Naive thymus-derived CD4-positive, alpha-beta T cell (primary cell): ENCODE results near the gene NEK9. TPM values are rescaled to one million over a fixed set of nuclear protein-coding genes. Genes with fewer than 3 reads are reported as not detected.
A peak's percentile ranks its signal among the peaks of the same experiment; 100 is the strongest.

Source experiments
- ATAC-seq: fragments of 150-1000 bp; cut with Tn5 transposase; 2 replicates; pipeline ENCODE4 v1.10.0; 2021; ENCODE audit warnings: mild to moderate bottlenecking, moderate library complexity
- CTCF ChIA-PET: fragments of 350-600 bp; sonication (Branson Sonifier 250); formaldehyde crosslinking; loops from one replicate; lab custom pipeline; 2021; ENCODE audit warnings: antibody characterized with exemption; lab: Charles Lee
- POLR2A ChIA-PET: fragments of 350-600 bp; sonication (Branson Sonifier 250); formaldehyde crosslinking; loops from one replicate; lab custom pipeline; 2021; ENCODE audit warnings: antibody characterized with exemption, inconsistent platforms; lab: Charles Lee
- DNase-seq, 9 donors: peaks; one replicate each; pipeline versions ENCODE4 v3.0.0 to v3.0.0-alpha.2; 2020 to 2022; ENCODE audit warnings: mixed read lengths in 1 of 9
- H3K27ac ChIP-seq: one replicate; pipeline ENCODE4 v1.7.0; 2013; ENCODE audit warnings: mild to moderate bottlenecking, low read depth, low read length, moderate library complexity
- H3K27me3 ChIP-seq, 2 donors: one replicate each; pipeline ENCODE4 v1.7.0; 2013; ENCODE audit warnings: low read length in 2 of 2, mild to moderate bottlenecking in 2 of 2, moderate library complexity in 2 of 2; ENCODE audit not compliant: control insufficient read depth in 2 of 2, insufficient read depth in 2 of 2
- H3K36me3 ChIP-seq, 3 experiments: 1 replicate in 2 of 3; 2 replicates in 1 of 3; pipeline ENCODE4 v1.7.0; 2013; ENCODE audit warnings: low read length in 3 of 3, mild to moderate bottlenecking in 3 of 3, moderate library complexity in 1 of 3; ENCODE audit not compliant: insufficient read depth in 3 of 3, control insufficient read depth in 2 of 3
- H3K4me1 ChIP-seq, 2 donors: one replicate each; pipeline ENCODE4 v1.7.0; 2013; ENCODE audit warnings: low read length in 2 of 2, mild to moderate bottlenecking in 2 of 2, moderate library complexity in 1 of 2; ENCODE audit not compliant: control insufficient read depth in 2 of 2, insufficient read depth in 2 of 2
- H3K4me3 ChIP-seq: 2 replicates; pipeline ENCODE4 v1.7.0; 2013; ENCODE audit warnings: mild to moderate bottlenecking, low read length
- H3K9me3 ChIP-seq, 3 experiments: 1 replicate in 2 of 3; 2 replicates in 1 of 3; pipeline ENCODE4 v1.7.0; 2013; ENCODE audit warnings: low read length in 3 of 3; ENCODE audit not compliant: control insufficient read depth in 2 of 3
- H3K27ac Mint-ChIP-seq, 9 donors: one replicate each; pipeline ENCODE4 v1.8.0; 2020 to 2022; ENCODE audit warnings: mixed read lengths in 9 of 9, mild to moderate bottlenecking in 8 of 9, moderate library complexity in 5 of 9, inconsistent platforms in 2 of 9
- H3K27me3 Mint-ChIP-seq, 5 donors: one replicate each; pipeline ENCODE4 v1.8.0; 2021 to 2022; ENCODE audit warnings: mixed read lengths in 5 of 5, mild to moderate bottlenecking in 1 of 5
- H3K36me3 Mint-ChIP-seq, 5 donors: one replicate each; pipeline ENCODE4 v1.8.0; 2020 to 2022; ENCODE audit warnings: mixed read lengths in 5 of 5, mild to moderate bottlenecking in 3 of 5, inconsistent platforms in 1 of 5
- H3K4me1 Mint-ChIP-seq, 7 donors: one replicate each; pipeline ENCODE4 v1.8.0; 2020 to 2022; ENCODE audit warnings: mixed read lengths in 7 of 7, mild to moderate bottlenecking in 3 of 7, inconsistent platforms in 1 of 7
- H3K4me3 Mint-ChIP-seq, 10 donors: one replicate each; pipeline ENCODE4 v1.8.0; 2020 to 2022; ENCODE audit warnings: mild to moderate bottlenecking in 10 of 10, mixed read lengths in 10 of 10, moderate library complexity in 6 of 10, inconsistent platforms in 2 of 10
- H3K9me3 Mint-ChIP-seq, 11 donors: one replicate each; pipeline ENCODE4 v1.8.0; 2020 to 2022; ENCODE audit warnings: mixed read lengths in 11 of 11, mild to moderate bottlenecking in 4 of 11, inconsistent platforms in 1 of 11, moderate library complexity in 1 of 11
- intact Hi-C, 2 donors: fragments of 100-400 bp; cut with micrococcal nuclease; formaldehyde crosslinking; loops; one replicate each; pipeline ENCODE4 v1.15.1; 2023
- polyA plus RNA-seq, 2 donors: library from polyadenylated mRNA; unstranded; fragments of 300-500 nt; fragmentation: Illumina TruSeq; gene quantifications; one replicate each; pipeline ENCODE4 v1.2.3, GENCODE V29; 2021
- total RNA-seq, 6 experiments: library from RNA in 5 of 6; stranded (reverse) in 5 of 6; gene quantifications; 1 replicate in 5 of 6; 2 replicates in 1 of 6; pipeline ENCODE4 v1.2.3 and lab custom pipeline; 2021 to 2026

Gene NEK9
- total RNA-seq (100 to 1,000 TPM in 2 of 5 experiments, 10 to 100 TPM in 3; 81.7 to 141 (median 84.7) TPM), polyA plus RNA-seq (10 to 100 TPM; 16.6 to 17.2 TPM), total RNA-seq (lab: John Stamatoyannopoulos, UW) (138 reads per million, percentile 89 among the genes with 10 or more reads in this experiment)

DNA sequence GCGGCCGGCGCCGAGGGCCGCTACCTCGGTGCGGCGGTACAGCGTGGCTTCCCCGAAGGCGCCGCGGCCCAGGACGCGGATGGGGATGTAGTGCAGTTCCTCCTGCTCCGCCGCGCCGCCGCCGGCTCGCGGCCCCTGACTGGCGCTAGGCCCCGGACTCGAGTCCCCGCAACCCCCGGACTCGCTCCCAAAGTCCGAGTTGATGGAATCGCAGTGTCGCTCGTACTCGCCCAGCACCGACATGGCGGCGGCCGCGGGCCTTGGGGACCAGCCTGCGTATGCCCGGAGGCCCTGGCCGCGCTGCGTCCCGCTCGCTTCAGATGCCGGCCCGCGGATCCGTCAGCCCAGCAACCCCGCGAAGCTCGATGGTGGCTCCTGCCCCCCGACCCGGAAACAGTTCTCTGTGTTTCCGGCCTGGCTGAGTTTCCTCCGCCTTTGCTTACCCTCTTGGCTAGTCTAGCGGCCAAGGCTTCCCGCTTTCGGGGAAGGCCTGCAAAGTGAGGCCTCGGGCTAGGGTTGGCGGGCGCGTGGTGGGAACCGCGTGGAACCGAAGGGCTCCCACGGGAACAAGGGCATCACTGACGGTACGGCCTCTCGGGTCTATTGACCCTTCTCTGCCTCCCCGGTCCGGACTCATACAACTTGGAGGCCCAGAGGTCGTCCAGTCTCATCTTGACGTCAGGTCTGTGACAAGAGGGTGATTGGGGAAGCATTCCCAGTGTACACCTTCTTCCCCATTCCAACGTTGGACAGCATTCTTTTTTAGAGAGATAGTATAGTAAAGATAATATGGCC lies at the start of gene NEK9:
TSS of gene NEK9 (minus strand) at position 370 of the 795 bp plus-strand sequence. CDS start at position 243, 127 bp downstream.
- no peaks in the 10 kb centered on the region for H3K36me3 ChIP-seq
- ChIA-PET CTCF (interaction anchor here (0.5 to 2.5 kb wide), 3 partner anchors 134 to 179 kb away, joined by 3 to 8 read pairs (median 5); no protein-coding TSS in a partner anchor), POLR2A (interaction anchor here (0.6 to 3.5 kb wide), 13 partner anchors 10 to 1275 kb away, joined by 3 to 27 read pairs (median 3); partner anchors contain the start of genes ERG28, PTGR2 and TTLL5)
- H3K9me3 ChIP-seq = no peaks in the 10 kb centered on the region
- Mint-ChIP-seq H3K27ac (peak within 1 kb of the TSS; percentile 95 to 98 (median 98)), H3K27me3 (no peaks in the 10 kb centered on the region), H3K36me3 (peaks cover 0 to 16% (median 4%) of the 10 kb centered on the region in 5 donors), H3K4me1 (peaks cover 36 to 48% (median 44%) of the 10 kb centered on the region in 7 donors), H3K9me3 (no peaks in the 10 kb centered on the region), H3K4me3 (peak within 1 kb of the TSS; percentile 87 to 99 (median 96))
- H3K4me3 ChIP-seq = peak within 1 kb of the TSS; percentile 87
- intact Hi-C loops = loop anchor here (1.0 to 5.0 kb wide), 9 partner anchors 49 to 860 kb away; partner anchors contain the start of genes ERG28 (in 2 of the 2), TMED10 (in 2 of the 2), TTLL5 (in 2 of the 2) and EIF2B2 (in 1 of the 2)
- no peaks in the 10 kb centered on the region for H3K27me3 ChIP-seq
- H3K27ac ChIP-seq = peak within 1 kb of the TSS; percentile 89
- DNase-seq = peak; percentile 78 to 91 (median 87)
- peak; percentile 92 for ATAC-seq
- H3K4me1 ChIP-seq = peaks cover 22 to 29% of the 10 kb centered on the region in 2 donors

DNA sequence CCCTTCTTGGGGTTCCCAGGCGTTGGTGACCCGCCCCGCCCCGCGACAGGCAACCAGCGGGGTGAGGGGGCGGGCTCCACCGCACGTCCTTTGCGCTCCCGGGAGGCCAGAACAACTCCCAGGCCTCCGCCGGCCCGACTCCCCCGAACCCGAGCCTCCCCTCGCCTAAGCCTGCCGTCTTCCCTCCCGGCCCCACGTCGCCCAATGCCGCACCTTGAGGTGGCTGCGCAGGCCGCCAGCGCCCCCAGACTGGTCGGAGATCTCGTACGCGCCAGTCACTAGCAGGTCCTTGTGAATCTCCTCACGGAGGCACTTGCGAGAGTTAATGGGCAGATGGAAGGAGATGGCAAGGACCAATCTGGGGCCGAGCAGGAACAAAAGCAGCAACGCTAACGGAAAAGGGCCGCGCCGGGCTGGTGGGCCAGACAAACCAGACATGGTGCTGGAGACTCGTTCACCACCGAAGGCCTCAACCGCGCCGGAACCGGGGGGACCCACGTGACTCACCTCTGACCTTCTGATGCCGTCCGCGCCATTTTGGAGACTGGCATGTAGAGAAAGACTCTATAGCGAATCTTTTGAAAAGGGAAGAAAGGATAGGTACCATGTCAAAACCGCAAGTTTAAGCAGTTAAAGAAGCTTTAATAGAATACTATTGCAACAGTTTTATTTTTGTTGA lies 49.4 kb upstream of the NEK9 start, which contains the start of gene TMED10:
TSS of gene TMED10 (minus strand) at position 471 of the 679 bp plus-strand sequence. CDS start at position 438, 33 bp downstream.
- peak; percentile 84 for ATAC-seq

DNA sequence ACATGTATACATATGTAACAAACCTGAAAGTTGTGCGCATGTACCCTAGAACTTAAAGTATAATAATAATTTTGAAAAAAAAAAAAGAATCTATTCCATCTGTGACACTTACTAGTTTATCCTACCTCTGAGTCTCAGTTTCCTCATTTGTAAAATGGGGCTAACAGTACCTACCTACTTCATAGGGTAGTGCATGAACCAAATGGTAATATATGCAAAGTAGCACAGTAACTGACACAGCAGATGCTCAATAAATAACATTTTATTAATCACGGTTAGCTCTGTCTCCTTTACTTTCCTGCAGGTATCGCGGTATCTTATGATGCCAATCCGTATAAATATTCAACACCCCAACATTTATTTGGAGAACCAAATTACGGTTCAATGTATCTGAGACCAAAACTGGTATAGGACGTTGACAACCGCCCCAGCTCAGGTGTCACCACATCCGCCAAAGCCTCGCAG lies 48.9 kb upstream of the NEK9 start:
- peak overlapping the region; percentile 93 for H3K4me3 ChIP-seq
- H3K27me3 ChIP-seq = no peaks in the 10 kb centered on the region
- H3K36me3 ChIP-seq = peaks cover 0 to 3% (median 0%) of the 10 kb centered on the region in 3 experiments
- ATAC-seq (peak; percentile 1), DNase-seq (no peak)
- H3K4me1 Mint-ChIP-seq = peaks cover 31 to 66% (median 58%) of the 10 kb centered on the region in 7 donors
- H3K27ac ChIP-seq = peak overlapping the region; percentile 98
- intact Hi-C loops = loop anchor here (1.0 to 10.0 kb wide), 18 partner anchors 17 to 1091 kb away; partner anchors contain the start of genes EIF2B2 (in 2 of the 2), FOS (in 2 of the 2), NEK9 (in 2 of the 2) and YLPM1 (in 2 of the 2)
- ChIA-PET POLR2A (interaction anchor here (0.6 to 1.2 kb wide), 18 partner anchors 8 to 413 kb away, joined by 3 to 10 read pairs (median 4); partner anchors contain the start of genes NEK9 and YLPM1), CTCF (interaction anchor here (0.9 to 1.1 kb wide), 3 partner anchors 15 to 115 kb away, joined by 3 to 5 read pairs (median 4); no protein-coding TSS in a partner anchor)
- peaks cover 0 to 17% (median 0%) of the 10 kb centered on the region in 5 donors for H3K36me3 Mint-ChIP-seq
- H3K9me3 ChIP-seq = no peaks in the 10 kb centered on the region
- peaks cover 0 to 7% (median 0%) of the 10 kb centered on the region in 5 donors for H3K27me3 Mint-ChIP-seq
- H3K27ac Mint-ChIP-seq = peak overlapping the region; percentile 95 to 99 (median 97)
- no peaks in the 10 kb centered on the region for H3K9me3 Mint-ChIP-seq
- peak overlapping the region; percentile 77 to 96 (median 91) for H3K4me3 Mint-ChIP-seq
- H3K4me1 ChIP-seq = peaks cover 27 to 37% of the 10 kb centered on the region in 2 donors

More for the DNA sequence above, 49.4 kb upstream of the NEK9 start, which contains the start of gene TMED10:
- ChIA-PET CTCF (interaction anchor here (0.9 to 1.2 kb wide), 4 partner anchors 16 to 114 kb away, joined by 3 to 5 read pairs (median 4); no protein-coding TSS in a partner anchor), POLR2A (interaction anchor here (0.6 to 1.2 kb wide), 18 partner anchors 8 to 118 kb away, joined by 3 to 10 read pairs (median 4); partner anchors contain the start of gene NEK9)
- DNase-seq = peak; percentile 86 to 96 (median 94)
- intact Hi-C loops = loop anchor here (1.0 to 10.0 kb wide), 18 partner anchors 17 to 1091 kb away; partner anchors contain the start of genes EIF2B2 (in 2 of the 2), FOS (in 2 of the 2), NEK9 (in 2 of the 2) and YLPM1 (in 2 of the 2)
- Mint-ChIP-seq H3K4me1 (peaks cover 27 to 60% (median 53%) of the 10 kb centered on the region in 7 donors), H3K27ac (peak within 1 kb of the TSS; percentile 95 to 99 (median 97)), H3K9me3 (no peaks in the 10 kb centered on the region), H3K4me3 (peak within 1 kb of the TSS; percentile 77 to 96 (median 91)), H3K27me3 (peaks cover 0 to 7% (median 0%) of the 10 kb centered on the region in 5 donors), H3K36me3 (peaks cover 0 to 14% (median 0%) of the 10 kb centered on the region in 5 donors)
- Histone ChIP-seq H3K4me1 (peaks cover 27 to 33% of the 10 kb centered on the region in 2 donors), H3K27ac (peak within 1 kb of the TSS; percentile 98), H3K27me3 (no peaks in the 10 kb centered on the region), H3K4me3 (peak within 1 kb of the TSS; percentile 93), H3K9me3 (no peaks in the 10 kb centered on the region), H3K36me3 (peaks cover 0 to 3% (median 0%) of the 10 kb centered on the region in 3 experiments)

DNA sequence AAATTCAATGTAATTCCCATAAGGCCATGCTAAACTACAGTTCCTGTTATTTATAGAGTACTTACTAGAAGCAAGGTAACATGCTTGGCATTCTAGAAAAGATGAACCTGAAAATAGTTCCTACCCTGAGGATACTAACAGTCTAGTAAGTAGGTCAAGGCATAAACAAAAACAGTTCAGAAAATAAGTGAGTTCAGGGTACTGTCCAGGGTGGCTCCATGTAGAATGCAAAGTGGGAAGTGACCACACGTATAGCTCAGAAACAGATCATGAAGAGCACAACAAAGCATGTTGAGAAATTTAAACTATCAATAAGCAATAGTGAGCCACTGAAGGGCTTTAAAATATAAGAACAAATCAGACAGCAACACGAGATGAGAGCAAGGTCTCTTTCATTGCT lies 47.2 kb upstream of the NEK9 start:
- peak overlapping the region; percentile 30 to 99 (median 97) for H3K27ac Mint-ChIP-seq
- DNase-seq = no peak
- no peaks in the 10 kb centered on the region for H3K9me3 ChIP-seq
- no peak overlapping the region for H3K4me3 ChIP-seq
- CTCF ChIA-PET = interaction anchor here (1.1 kb wide), 1 partner anchor 121 kb away, joined by 4 read pairs; no protein-coding TSS in a partner anchor
- H3K36me3 ChIP-seq = peaks cover 0 to 3% (median 0%) of the 10 kb centered on the region in 3 experiments
- peaks cover 27 to 43% of the 10 kb centered on the region in 2 donors for H3K4me1 ChIP-seq
- peaks cover 0 to 2% (median 0%) of the 10 kb centered on the region in 5 donors for H3K27me3 Mint-ChIP-seq
- peak overlapping the region in 9 of 10 donors; percentile 24 to 93 (median 81) for H3K4me3 Mint-ChIP-seq
- POLR2A ChIA-PET = no interaction called here
- H3K9me3 Mint-ChIP-seq = no peaks in the 10 kb centered on the region
- peaks cover 42 to 82% (median 71%) of the 10 kb centered on the region in 7 donors for H3K4me1 Mint-ChIP-seq
- H3K27ac ChIP-seq = peak overlapping the region; percentile 98
- intact Hi-C loops = loop anchor here in 1 of 2 donors (10.0 kb wide), 1 partner anchor 1089 kb away; the partner anchor contains the start of genes ALDH6A1 and LIN52
- H3K36me3 Mint-ChIP-seq = peaks cover 0 to 17% (median 0%) of the 10 kb centered on the region in 5 donors
- no peaks in the 10 kb centered on the region for H3K27me3 ChIP-seq
- no peak for ATAC-seq

DNA sequence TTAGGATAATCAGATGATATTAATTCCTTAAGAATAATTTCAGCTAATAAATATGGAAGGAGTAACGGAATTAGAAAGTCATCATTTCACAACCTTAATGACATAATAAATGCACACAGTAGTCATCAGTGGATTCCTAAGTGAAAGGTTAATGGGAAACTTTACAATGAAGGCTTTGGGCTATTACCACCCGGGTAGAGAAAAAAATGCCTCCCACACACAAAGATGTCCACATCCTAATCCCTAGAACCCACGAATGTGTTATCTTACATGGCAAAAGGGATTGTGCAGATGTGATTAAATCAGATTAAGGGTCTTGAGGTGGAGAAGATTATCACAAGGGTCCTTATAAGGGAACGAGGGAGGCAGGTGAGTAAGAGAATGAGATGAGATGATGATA lies 43.9 kb upstream of the NEK9 start:
- ChIA-PET CTCF (no interaction called here), POLR2A (interaction anchor here (1.0 kb wide), 2 partner anchors 51 to 106 kb away, joined by 3 to 4 read pairs; no protein-coding TSS in a partner anchor)
- H3K9me3 Mint-ChIP-seq = no peaks in the 10 kb centered on the region
- peaks cover 60 to 96% (median 85%) of the 10 kb centered on the region in 7 donors for H3K4me1 Mint-ChIP-seq
- peak overlapping the region in 3 of 9 donors; percentile 18 to 97 (median 74) for H3K27ac Mint-ChIP-seq
- no peaks in the 10 kb centered on the region for H3K27me3 Mint-ChIP-seq
- H3K4me3 ChIP-seq = no peak overlapping the region
- H3K36me3 ChIP-seq = no peaks in the 10 kb centered on the region
- peak overlapping the region in 4 of 10 donors; percentile 9 to 69 (median 58) for H3K4me3 Mint-ChIP-seq
- peaks cover 0 to 20% (median 0%) of the 10 kb centered on the region in 5 donors for H3K36me3 Mint-ChIP-seq
- no peaks in the 10 kb centered on the region for H3K27me3 ChIP-seq
- intact Hi-C loops = loop anchor here in 1 of 2 donors (10.0 kb wide), 1 partner anchor 1086 kb away; the partner anchor contains the start of genes ALDH6A1 and LIN52
- peaks cover 34 to 65% of the 10 kb centered on the region in 2 donors for H3K4me1 ChIP-seq
- DNase-seq (no peak), ATAC-seq (no peak)
- no peak overlapping the region for H3K27ac ChIP-seq
- H3K9me3 ChIP-seq = no peaks in the 10 kb centered on the region
